Measurements from ENCODE around the gene AGFG2. TPM values are rescaled to one million over a fixed set of nuclear protein-coding genes. Genes with fewer than 3 reads are reported as not detected.
"Not testable (repeated sequence)": the region's sequence is repeated elsewhere in the genome, so short reads cannot be mapped to it uniquely, and the experiment has no call there.

AGFG2 gene
- total and polyA plus RNA-seq, 8 donors: 21.2 to 34.9 (median 28.1) TPM

DNA sequence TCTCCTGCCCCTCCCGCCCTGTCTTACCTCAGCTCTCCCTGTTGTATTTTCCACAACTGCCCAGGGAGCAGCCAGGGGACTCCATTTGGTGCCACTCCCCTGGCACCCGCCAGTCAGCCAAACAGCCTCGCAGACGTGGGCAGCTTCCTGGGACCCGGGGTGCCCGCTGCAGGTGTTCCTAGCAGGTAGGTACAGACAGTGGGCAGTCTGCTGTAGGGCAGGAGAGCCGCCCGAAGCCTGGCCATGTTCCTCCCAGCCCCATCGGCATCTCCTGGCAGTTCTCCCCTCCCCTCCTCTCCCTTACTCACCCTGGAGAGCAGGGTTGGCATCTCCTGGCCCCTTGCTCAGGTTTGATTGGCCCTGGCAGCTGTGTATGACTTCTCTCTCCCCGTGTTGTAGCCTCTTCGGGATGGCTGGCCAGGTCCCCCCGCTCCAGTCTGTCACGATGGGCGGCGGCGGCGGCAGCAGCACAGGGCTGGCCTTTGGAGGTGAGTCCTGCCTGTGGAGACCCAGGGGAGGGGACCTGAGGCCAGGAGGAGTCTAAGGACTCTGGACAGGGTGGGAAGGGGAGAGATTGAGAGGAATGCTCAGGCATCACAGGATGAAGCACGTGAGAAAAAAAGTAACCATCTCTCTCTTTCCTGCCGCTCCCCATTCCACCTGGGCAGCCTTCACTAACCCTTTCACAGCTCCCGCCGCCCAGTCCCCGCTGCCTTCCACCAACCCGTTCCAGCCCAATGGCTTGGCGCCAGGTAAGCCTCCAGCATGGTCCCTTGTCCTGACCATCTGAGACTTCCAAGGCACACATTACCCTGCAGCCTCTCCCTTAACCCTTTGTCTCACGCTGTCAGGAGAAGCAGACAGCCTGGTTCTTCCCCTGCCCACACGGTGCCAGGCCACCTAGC lies 23.4 kb downstream of the AGFG2 start:
- ATAC-seq: no peak
- Histone ChIP-seq H3K9me3 (no peaks in the 10 kb centered on the region), H3K4me3 (no peak overlapping the region), H3K4me1 (peaks cover 0 to 12% of the 10 kb centered on the region in 2 donors), H3K27ac (no peak overlapping the region), H3K36me3 (peaks cover 0 to 29% of the 10 kb centered on the region in 2 donors), H3K27me3 (no peaks in the 10 kb centered on the region)
- TF ChIP-seq, protein P1, sequence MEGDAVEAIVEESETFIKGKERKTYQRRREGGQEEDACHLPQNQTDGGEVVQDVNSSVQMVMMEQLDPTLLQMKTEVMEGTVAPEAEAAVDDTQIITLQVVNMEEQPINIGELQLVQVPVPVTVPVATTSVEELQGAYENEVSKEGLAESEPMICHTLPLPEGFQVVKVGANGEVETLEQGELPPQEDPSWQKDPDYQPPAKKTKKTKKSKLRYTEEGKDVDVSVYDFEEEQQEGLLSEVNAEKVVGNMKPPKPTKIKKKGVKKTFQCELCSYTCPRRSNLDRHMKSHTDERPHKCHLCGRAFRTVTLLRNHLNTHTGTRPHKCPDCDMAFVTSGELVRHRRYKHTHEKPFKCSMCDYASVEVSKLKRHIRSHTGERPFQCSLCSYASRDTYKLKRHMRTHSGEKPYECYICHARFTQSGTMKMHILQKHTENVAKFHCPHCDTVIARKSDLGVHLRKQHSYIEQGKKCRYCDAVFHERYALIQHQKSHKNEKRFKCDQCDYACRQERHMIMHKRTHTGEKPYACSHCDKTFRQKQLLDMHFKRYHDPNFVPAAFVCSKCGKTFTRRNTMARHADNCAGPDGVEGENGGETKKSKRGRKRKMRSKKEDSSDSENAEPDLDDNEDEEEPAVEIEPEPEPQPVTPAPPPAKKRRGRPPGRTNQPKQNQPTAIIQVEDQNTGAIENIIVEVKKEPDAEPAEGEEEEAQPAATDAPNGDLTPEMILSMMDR (IDR thresholded peaks at IDR 0.05): no peak
- intact Hi-C loops (cut with DNase I): no loop called here
- peak in 1 of 4 donors; percentile 61 for DNase-seq

DNA sequence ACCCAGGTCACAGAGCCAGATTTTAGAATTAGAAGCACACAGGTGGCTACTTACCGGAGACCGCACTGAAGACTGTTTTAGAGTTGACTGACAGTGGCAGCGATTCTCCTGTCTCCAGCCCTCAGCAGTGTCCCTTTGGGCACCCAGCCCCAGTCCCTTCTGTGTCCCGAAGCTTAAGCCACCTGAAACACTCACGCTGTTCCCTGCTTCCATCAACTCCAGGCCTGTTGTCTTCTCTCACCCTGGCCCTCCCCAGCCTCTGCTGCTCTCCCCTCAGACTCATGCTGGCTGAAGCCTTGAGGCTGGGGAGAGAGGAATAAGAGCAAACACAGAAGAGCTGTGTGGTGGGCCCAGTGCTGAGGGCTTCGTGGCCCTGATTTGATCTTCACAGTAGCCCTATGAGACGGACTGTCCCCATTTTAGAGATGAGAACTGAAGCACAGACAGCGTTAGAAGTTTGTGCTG lies 24.1 kb downstream of the AGFG2 start:
- peaks cover 0 to 29% of the 10 kb centered on the region in 2 donors for H3K36me3 ChIP-seq
- no peaks in the 10 kb centered on the region for H3K27me3 ChIP-seq
- H3K27ac ChIP-seq: no peak overlapping the region
- no peak overlapping the region for H3K4me3 ChIP-seq
- intact Hi-C loops (cut with DNase I): no loop called here
- no peaks in the 10 kb centered on the region for H3K9me3 ChIP-seq
- ATAC-seq (no peak), DNase-seq (no peak)
- TF ChIP-seq, protein P1 (IDR thresholded peaks at IDR 0.05): no peak
- H3K4me1 ChIP-seq: peaks cover 0 to 12% of the 10 kb centered on the region in 2 donors

DNA sequence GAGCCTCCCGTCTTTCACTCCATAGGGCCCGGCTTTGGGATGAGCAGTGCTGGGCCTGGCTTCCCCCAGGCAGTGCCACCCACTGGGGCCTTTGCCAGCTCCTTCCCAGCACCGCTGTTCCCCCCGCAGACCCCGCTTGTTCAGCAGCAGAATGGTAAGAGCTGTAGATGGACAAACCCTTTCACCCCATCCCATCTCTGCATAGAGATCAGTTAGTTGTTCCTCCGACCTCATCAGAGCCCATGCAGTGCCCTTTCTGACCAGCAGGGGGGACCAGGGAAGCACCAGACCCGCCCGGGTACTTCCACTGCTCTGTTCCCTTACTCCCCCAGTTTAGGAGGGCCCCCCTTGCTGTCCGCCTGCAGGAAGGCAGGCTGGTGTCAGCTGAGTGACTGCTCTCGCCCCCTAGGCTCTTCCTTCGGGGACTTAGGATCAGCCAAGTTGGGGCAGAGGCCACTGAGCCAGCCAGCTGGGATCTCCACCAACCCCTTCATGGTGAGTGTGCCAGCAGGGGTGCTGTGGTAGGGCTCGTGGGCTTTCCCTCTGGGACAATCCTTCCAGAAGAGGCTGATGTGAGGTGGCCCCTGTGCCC lies 24.9 kb downstream of the AGFG2 start:
- Histone ChIP-seq H3K36me3 (peaks cover 0 to 29% of the 10 kb centered on the region in 2 donors), H3K4me1 (peaks cover 0 to 12% of the 10 kb centered on the region in 2 donors), H3K9me3 (no peaks in the 10 kb centered on the region), H3K27ac (no peak overlapping the region), H3K4me3 (no peak overlapping the region), H3K27me3 (no peaks in the 10 kb centered on the region)
- peak in 3 of 4 donors; percentile 66 to 93 (median 78) for DNase-seq
- intact Hi-C loops (cut with DNase I): no loop called here
- TF ChIP-seq, protein P1 (IDR thresholded peaks at IDR 0.05): peak; percentile 94 to 97
- peak; percentile 79 for ATAC-seq

DNA sequence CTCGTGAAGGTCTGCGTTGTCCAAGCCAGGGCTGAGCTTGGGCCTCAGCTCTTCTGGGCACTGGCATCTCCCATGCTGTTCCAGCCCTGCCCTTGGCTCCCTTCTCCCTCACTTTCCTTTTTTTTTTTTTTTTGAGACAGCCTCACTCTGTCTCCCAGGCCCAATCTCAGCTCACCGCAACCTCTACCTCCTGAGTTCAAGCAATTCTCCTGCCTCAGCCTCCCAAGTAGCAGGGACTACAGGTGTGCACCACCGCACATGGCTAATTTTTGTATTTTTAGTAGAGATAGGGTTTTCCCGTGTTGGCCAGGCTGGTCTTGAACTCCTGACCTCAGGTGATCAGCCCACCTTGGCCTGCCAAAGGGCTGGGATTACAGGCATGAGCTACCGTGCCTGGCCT lies 25.4 kb downstream of the AGFG2 start:
- intact Hi-C loops (cut with DNase I): not testable (repeated sequence)

DNA sequence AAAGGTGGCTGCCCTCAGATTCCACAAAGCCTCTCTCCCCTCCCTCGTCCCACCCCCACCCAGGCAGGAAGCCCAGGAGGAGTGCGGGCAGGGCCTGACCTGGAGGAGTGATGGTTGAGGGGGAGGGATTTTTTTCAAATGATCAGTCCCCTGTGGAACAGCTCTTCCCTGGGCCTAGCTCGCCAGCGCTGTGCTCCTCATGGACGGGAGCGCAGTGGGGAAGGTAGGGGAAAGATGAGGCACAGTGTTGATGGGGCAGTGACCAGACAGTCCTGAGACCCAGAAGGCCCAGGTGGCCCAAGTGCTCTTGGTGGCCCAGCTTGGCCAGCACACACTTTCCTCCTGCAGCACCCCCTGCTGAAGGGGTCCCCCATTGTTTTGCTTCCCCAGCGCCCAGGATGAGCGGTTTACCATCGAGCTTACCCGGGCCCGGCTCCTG lies 26.1 kb downstream of the AGFG2 start:
- TF ChIP-seq, protein P1 (IDR thresholded peaks at IDR 0.05): no peak
- Histone ChIP-seq H3K27ac (no peak overlapping the region), H3K4me3 (no peak overlapping the region), H3K36me3 (peaks cover 0 to 29% of the 10 kb centered on the region in 2 donors), H3K4me1 (peaks cover 3 to 15% of the 10 kb centered on the region in 2 donors), H3K9me3 (no peaks in the 10 kb centered on the region), H3K27me3 (peaks cover 0 to 9% of the 10 kb centered on the region in 2 donors)
- intact Hi-C loops (cut with DNase I): loop anchor here in 1 of 2 donors (5.0 kb wide), 1 partner anchor 127 kb away; the partner anchor contains the start of gene GIGYF1
- DNase-seq (peak in 1 of 4 donors; percentile 49), ATAC-seq (no peak)

More for the DNA sequence above, 25.4 kb downstream of the AGFG2 start:
- not testable (repeated sequence) for ATAC-seq, H3K4me3 ChIP-seq, DNase-seq, H3K27ac ChIP-seq, H3K27me3 ChIP-seq, H3K9me3 ChIP-seq
- peaks cover 0 to 29% of the 10 kb centered on the region in 2 donors for H3K36me3 ChIP-seq
- peaks cover 0 to 11% of the 10 kb centered on the region in 2 donors for H3K4me1 ChIP-seq
